WI38 (cell line): Measurements from ENCODE around the gene SLC15A3.

Experiments used
- H3K4me3 ChIP-seq: 2 replicates; pipeline ENCODE4 v1.5.1; 2011; ENCODE audit warnings: low read depth, mild to moderate bottlenecking, control low read depth, low read length
- CTCF ChIP-seq: IDR thresholded peaks from 2 replicates; pipeline ENCODE4 v1.5.1; 2012; ENCODE audit warnings: low read depth, mild to moderate bottlenecking, control low read depth, low read length

SLC15A3 gene

GRCh38 chr11:60930394-60930793, 21.6 kb downstream of the SLC15A3 start:
- no peak overlapping the region for H3K4me3 ChIP-seq
- no peak for TF ChIP-seq CTCF

- no peak overlapping the region for H3K4me3 ChIP-seq
- no peak for TF ChIP-seq CTCF
Observed at GRCh38 chr11:60929764-60930163, 22.2 kb downstream of the SLC15A3 start.

DNA sequence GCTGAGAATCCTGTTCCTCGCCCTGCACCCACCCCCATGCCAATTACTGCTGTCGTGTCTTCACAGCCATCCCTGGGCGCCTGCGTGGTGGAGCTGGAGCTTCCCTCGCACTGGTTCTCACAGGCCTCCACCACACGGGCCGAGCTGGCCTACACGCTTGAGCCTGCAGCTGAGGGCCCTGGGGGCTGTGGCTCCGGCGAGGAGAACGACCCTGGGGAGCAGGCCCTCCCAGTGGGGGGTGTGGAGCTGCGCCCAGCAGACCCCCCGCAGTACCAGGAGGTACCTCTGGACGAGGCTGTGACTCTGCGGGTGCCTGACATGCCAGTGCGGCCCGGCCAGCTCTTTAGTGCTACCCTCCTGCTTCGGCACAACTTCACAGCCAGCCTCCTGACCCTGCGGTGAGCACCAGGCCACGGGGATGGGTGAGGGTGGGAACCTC, 23.4 kb downstream of the SLC15A3 start:
- TF ChIP-seq CTCF, result no peak
- H3K4me3 ChIP-seq, result no peak overlapping the region

DNA sequence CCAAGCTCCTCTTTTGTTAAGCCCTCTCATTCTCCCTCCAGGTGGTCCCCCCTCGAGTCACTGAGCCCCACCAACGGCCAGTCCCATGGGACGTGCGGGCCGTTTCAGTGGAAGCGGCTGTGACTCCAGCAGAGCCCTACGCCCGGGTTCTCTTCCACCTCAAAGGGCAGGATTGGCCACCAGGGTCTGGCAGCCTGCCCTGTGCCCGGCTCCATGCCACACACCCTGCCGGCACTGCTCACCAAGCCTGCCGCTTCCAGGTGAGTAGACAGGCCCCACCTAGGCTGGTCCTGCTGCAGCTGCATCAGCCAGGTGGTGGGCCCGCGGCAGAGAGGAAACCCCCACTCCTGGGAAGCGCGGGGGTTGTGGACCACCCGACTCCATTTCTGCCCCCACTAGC, 24.4 kb downstream of the SLC15A3 start:
- TF ChIP-seq CTCF, result no peak
- no peak overlapping the region for H3K4me3 ChIP-seq

DNA sequence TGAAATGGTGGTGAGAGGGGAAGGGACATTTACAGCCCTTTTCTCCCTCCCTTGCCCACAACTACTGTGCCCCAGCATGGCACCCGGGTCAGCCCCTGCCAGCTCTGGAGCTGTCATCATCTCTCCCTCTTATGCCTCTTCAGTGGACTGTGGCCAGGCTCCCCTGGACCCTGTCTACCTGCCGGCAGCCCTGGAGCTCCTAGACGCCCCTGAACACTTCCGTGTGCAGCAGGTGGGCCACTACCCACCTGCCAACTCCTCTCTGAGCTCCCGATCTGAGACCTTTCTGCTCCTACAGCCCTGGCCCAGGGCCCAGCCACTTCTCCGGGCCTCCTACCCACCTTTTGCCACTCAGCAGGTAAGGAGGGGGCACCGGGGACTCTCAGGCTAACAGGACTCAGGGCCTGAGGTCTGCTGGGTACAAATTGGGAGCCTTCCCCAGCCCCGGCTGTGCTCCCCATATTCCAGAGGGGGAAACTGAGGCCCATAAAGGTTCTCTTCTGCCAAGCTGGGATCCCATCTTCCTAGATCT, 24.8 kb downstream of the SLC15A3 start:
- H3K4me3 ChIP-seq, result no peak overlapping the region
- no peak for TF ChIP-seq CTCF

- no peak overlapping the region for H3K4me3 ChIP-seq
- TF ChIP-seq CTCF, result no peak
Observed at GRCh38 chr11:60926500-60926899, 25.5 kb downstream of the SLC15A3 start.

DNA sequence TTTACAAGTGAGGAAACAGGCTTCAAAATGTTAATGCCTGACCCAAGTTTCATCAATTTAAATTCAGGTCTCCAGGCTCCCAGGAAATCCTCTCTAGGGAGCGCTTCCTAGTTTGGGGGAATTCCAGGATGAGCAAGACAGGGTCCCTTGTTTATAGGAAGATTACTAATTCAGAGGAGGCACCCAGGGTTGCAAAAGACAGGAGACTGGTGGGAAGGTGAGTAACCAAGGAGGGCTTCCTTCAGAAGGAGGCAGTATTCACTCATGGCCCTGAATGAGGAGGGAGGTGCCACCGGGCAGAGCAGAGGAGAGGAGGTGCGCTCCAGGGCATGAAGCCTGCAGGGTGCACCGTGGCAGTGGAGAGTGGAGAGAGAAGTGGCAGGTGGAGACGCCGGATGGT, 26.1 kb downstream of the SLC15A3 start:
- H3K4me3 ChIP-seq, result no peak overlapping the region; the same call in 1 of the 2 replicates
- no peak for TF ChIP-seq CTCF
